IMR-90 (cell line): ENCODE data around the gene HSPA12A. TPM values are rescaled to one million over a fixed set of nuclear protein-coding genes. Genes with fewer than 3 reads are reported as not detected.

Experiments used
- ATAC-seq: fragments of 200-7000 bp; cut with Tn5 transposase; 2 replicates; pipeline ENCODE4 v1.9.1; 2020; ENCODE audit warnings: low read depth, mild to moderate bottlenecking, moderate library complexity
- BruUV-seq: library from RNA; stranded (reverse); fragments of 400-500 nt; replicated peaks from 2 replicates; lab custom pipeline; 2021; lab: Mats Ljungman, UMichigan
- CTCF ChIA-PET: fragments of 300-600 bp; formaldehyde crosslinking; extraction: SDS; loops from one replicate; lab custom pipeline; 2021; ENCODE audit warnings: antibody characterized with exemption; lab: Yijun Ruan, JAX
- POLR2A ChIA-PET: fragments of 300-600 bp; sonication (Branson Sonifier 250); formaldehyde crosslinking; loops from one replicate; lab custom pipeline; 2022; ENCODE audit warnings: antibody characterized with exemption; ENCODE audit not compliant: unreplicated experiment; lab: Charles Lee
- DNase-seq: peaks from one replicate; pipeline ENCODE4 v3.0.0; 2013
- H2AFZ ChIP-seq: replicated peaks from 2 replicates; pipeline ENCODE3; 2013; ENCODE audit warnings: low read length, mild to moderate bottlenecking; ENCODE audit not compliant: poor library complexity
- H2AK5ac ChIP-seq: 2 replicates; pipeline ENCODE4 v1.6.1; 2013; ENCODE audit warnings: low read depth, low read length, inconsistent platforms
- H2AK9ac ChIP-seq: replicated peaks from 2 replicates; pipeline ENCODE3; 2013; ENCODE audit warnings: mild to moderate bottlenecking, low read depth, low read length, moderate library complexity; ENCODE audit not compliant: poor library complexity
- H2BK120ac ChIP-seq: 2 replicates; pipeline ENCODE4 v1.6.1; 2013; ENCODE audit warnings: low read depth, low read length, inconsistent platforms
- H2BK15ac ChIP-seq: 3 replicates; pipeline ENCODE4 v1.6.1; 2013; ENCODE audit warnings: low read depth, low read length, inconsistent platforms
- H2BK20ac ChIP-seq: 2 replicates; pipeline ENCODE4 v1.6.1; 2013; ENCODE audit warnings: low read depth, mild to moderate bottlenecking, inconsistent platforms, low read length, moderate library complexity
- H2BK5ac ChIP-seq: 2 replicates; pipeline ENCODE4 v1.6.1; 2013; ENCODE audit warnings: mild to moderate bottlenecking, low read depth, low read length, inconsistent platforms; ENCODE audit not compliant: poor library complexity, severe bottlenecking
- H3K14ac ChIP-seq: replicated peaks from 2 replicates; pipeline ENCODE4 v1.6.1; 2013; ENCODE audit warnings: low read depth, low read length, inconsistent platforms
- H3K18ac ChIP-seq: 2 replicates; pipeline ENCODE4 v1.6.1; 2013; ENCODE audit warnings: low read depth, low read length, control low read depth
- H3K23ac ChIP-seq: 2 replicates; pipeline ENCODE4 v1.6.1; 2013; ENCODE audit warnings: low read depth, low read length, inconsistent platforms
- H3K27ac ChIP-seq: 2 replicates; pipeline ENCODE4 v1.5.1; 2013; ENCODE audit warnings: mild to moderate bottlenecking, control low read depth, low read length; ENCODE audit not compliant: insufficient read depth
- H3K27me3 ChIP-seq: 2 replicates; pipeline ENCODE4 v1.6.1; 2013; ENCODE audit warnings: low read length; ENCODE audit not compliant: control insufficient read depth, insufficient read depth
- H3K36me3 ChIP-seq: 2 replicates; pipeline ENCODE4 v1.6.1; 2013; ENCODE audit warnings: low read length, mixed read lengths; ENCODE audit not compliant: control insufficient read depth, insufficient read depth
- H3K4ac ChIP-seq: 2 replicates; pipeline ENCODE4 v1.6.1; 2013; ENCODE audit warnings: low read depth, low read length, inconsistent platforms
- H3K4me1 ChIP-seq: 2 replicates; pipeline ENCODE4 v1.6.1; 2013; ENCODE audit warnings: low read length, mixed read lengths; ENCODE audit not compliant: control insufficient read depth, insufficient read depth
- H3K4me2 ChIP-seq: 2 replicates; pipeline ENCODE4 v1.6.1; 2013; ENCODE audit warnings: low read depth, mild to moderate bottlenecking, control low read depth, low read length, moderate library complexity
- H3K4me3 ChIP-seq: 2 replicates; pipeline ENCODE4 v1.5.1; 2013; ENCODE audit warnings: low read depth, mild to moderate bottlenecking, control low read depth, low read length, moderate library complexity; ENCODE audit not compliant: insufficient read depth
- H3K56ac ChIP-seq: 2 replicates; pipeline ENCODE4 v1.6.1; 2013; ENCODE audit warnings: low read length, inconsistent platforms; ENCODE audit not compliant: insufficient read depth; ENCODE audit errors: extremely low read depth
- H3K79me1 ChIP-seq, 2 experiments: 2 replicates each; pipeline ENCODE4 v1.6.1; 2013; ENCODE audit warnings: low read length in 2 of 2, inconsistent platforms in 1 of 2, low read depth in 1 of 2
- H3K9ac ChIP-seq: 2 replicates; pipeline ENCODE4 v1.6.1; 2013; ENCODE audit warnings: low read depth, low read length, control low read depth
- H3K9me1 ChIP-seq: 2 replicates; pipeline ENCODE4 v1.6.1; 2013; ENCODE audit warnings: low read length, inconsistent platforms; ENCODE audit not compliant: insufficient read depth
- H3K9me3 ChIP-seq: 2 replicates; pipeline ENCODE4 v1.6.1; 2013; ENCODE audit warnings: low read length; ENCODE audit not compliant: control insufficient read depth, insufficient read depth
- H4K20me1 ChIP-seq: 2 replicates; pipeline ENCODE4 v1.6.1; 2013; ENCODE audit warnings: low read length, inconsistent platforms; ENCODE audit not compliant: insufficient read depth
- H4K5ac ChIP-seq: 2 replicates; pipeline ENCODE4 v1.6.1; 2013; ENCODE audit warnings: mild to moderate bottlenecking, low read depth, low read length, control low read depth
- H4K8ac ChIP-seq, 2 experiments: 2 replicates each; pipeline ENCODE4 v1.6.1; 2013; ENCODE audit warnings: low read depth in 2 of 2, low read length in 2 of 2, control low read depth in 1 of 2, inconsistent platforms in 1 of 2
- H4K91ac ChIP-seq: 2 replicates; pipeline ENCODE4 v1.6.1; 2013; ENCODE audit warnings: low read depth, low read length, inconsistent platforms; ENCODE audit not compliant: insufficient read depth
- CEBPB ChIP-seq: IDR thresholded peaks from 2 replicates; pipeline ENCODE4 v1.6.1; 2012; ENCODE audit warnings: low read depth, low read length, improper control_type of control experiment
- FOS ChIP-seq: fragments of 150-350 bp; IDR thresholded peaks from 2 replicates; pipeline ENCODE4 v1.6.1; 2016; ENCODE audit warnings: low read depth, low read length
- POLR2A ChIP-seq: IDR thresholded peaks from 2 replicates; pipeline ENCODE4 v1.6.1; 2012; ENCODE audit warnings: mild to moderate bottlenecking, low read depth, low read length
- RAD21 ChIP-seq: IDR thresholded peaks from 2 replicates; pipeline ENCODE4 v1.6.1; 2012; ENCODE audit warnings: low read length, improper control_type of control experiment
- RCOR1 ChIP-seq: IDR thresholded peaks from 2 replicates; pipeline ENCODE4 v1.6.1; 2012; ENCODE audit warnings: mild to moderate bottlenecking, low read length, improper control_type of control experiment; ENCODE audit not compliant: insufficient replicate concordance
- RFX5 ChIP-seq: IDR thresholded peaks from 2 replicates; pipeline ENCODE4 v1.8.0; 2012; ENCODE audit warnings: low read depth, mild to moderate bottlenecking, low read length, moderate library complexity
- WGBS, 2 experiments: methylation state at CpG; one replicate each; pipeline versions ENCODE4 v1.1.5 to v1.1.7; 2013; ENCODE audit warnings: missing lambda C conversion rate in 2 of 2; ENCODE audit not compliant: insufficient read length in 1 of 2; ENCODE audit errors: extremely low coverage in 2 of 2; 5-methylcytosine and 5-hydroxymethylcytosine counted together
- dilution Hi-C: fragments of 300-500 bp; cut with HindIII; formaldehyde crosslinking; loops from one replicate; pipeline ENCODE4 v1.14.3; 2018; ENCODE audit warnings: low sequenced_read_pairs; ENCODE audit not compliant: unreplicated experiment
- in situ Hi-C: fragments of 300-500 bp; cut with MboI; formaldehyde crosslinking; loops from 3 replicates; pipeline ENCODE4 v1.14.3; 2019; ENCODE audit warnings: low sequenced_read_pairs, inconsistent platforms, mixed read lengths
- intact Hi-C: fragments of 100-400 bp; cut with micrococcal nuclease; formaldehyde crosslinking; loops from 2 replicates; pipeline ENCODE4 v1.10.0; 2022
- polyA plus RNA-seq, 3 experiments: library from polyadenylated mRNA; depleted of rRNA; stranded (reverse); fragments of >200 nt; gene quantifications; 2 replicates each; pipeline ENCODE4 v1.2.3, GENCODE V29; 2012; ENCODE audit warnings: low replicate concordance in 1 of 3
- total RNA-seq: library from RNA; depleted of rRNA; stranded (reverse); fragments of >200 nt; gene quantifications from 2 replicates; pipeline ENCODE4 v1.2.3, GENCODE V29; 2012
- TF ChIP-seq, protein P1 (sequence below): fragments of 150-350 bp; IDR thresholded peaks from 2 replicates; pipeline ENCODE4 v1.6.1; 2016; ENCODE audit warnings: low read depth, mild to moderate bottlenecking, low read length, moderate library complexity, borderline replicate concordance

The HSPA12A gene
- total and polyA plus RNA-seq, 2 of the 4 experiments (the other 2 are of a cell fraction), result 16.1 to 16.7 TPM

DNA sequence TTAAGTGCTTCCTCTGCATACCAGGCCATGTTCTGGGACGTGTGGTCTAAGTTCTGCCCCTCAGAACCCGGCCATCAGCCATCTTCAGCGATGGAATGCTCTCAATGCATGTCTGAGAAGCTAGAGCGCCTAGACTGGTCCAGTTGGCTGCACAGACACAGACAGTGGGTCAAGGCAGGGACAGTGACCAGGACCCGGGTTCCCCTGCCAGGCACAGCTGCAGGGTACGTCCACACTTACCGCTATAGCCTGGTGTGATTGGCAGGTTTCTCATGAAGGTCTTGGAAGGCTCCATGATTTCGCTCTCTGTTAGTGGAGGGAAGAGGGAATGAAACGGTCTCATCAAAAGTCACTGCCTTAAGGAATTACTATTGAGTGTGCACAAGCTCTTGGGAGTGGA lies 74.3 kb downstream of the HSPA12A start:
- no peak for ATAC-seq
- Histone ChIP-seq H3K9me3 (peaks cover 2% of the 10 kb centered on the region; the same call in 1 of the 2 replicates), H3K4me1 (peaks cover 8% of the 10 kb centered on the region), H2BK15ac (no peak overlapping the region), H4K8ac (no peak overlapping the region), H3K36me3 (no peaks in the 10 kb centered on the region), H3K9me1 (peaks cover 7% of the 10 kb centered on the region), H2BK5ac (no peak overlapping the region), H3K27me3 (no peaks in the 10 kb centered on the region), H3K27ac (no peak overlapping the region), H3K9ac (no peak overlapping the region), H4K5ac (no peak overlapping the region), H2AK9ac (no peak overlapping the region), H3K23ac (no peak overlapping the region), H3K56ac (no peak overlapping the region), H2BK20ac (no peak overlapping the region), H2AK5ac (no peak overlapping the region), H3K14ac (no peak overlapping the region), H3K18ac (no peak overlapping the region), H4K20me1 (no peaks in the 10 kb centered on the region), H3K4me2 (no peak overlapping the region), H2AFZ (no peak overlapping the region), H2BK120ac (no peak overlapping the region), H3K79me1 (no peaks in the 10 kb centered on the region), H3K4ac (no peak overlapping the region), H3K4me3 (no peak overlapping the region), H4K91ac (no peak overlapping the region)
- POLR2A ChIA-PET, result no interaction called here
- CTCF ChIA-PET, result no interaction called here
- in situ Hi-C loops, result no loop called here
- TF ChIP-seq CEBPB (no peak), FOS (no peak), RCOR1 (no peak), POLR2A (no peak), RAD21 (no peak), RFX5 (no peak)
- TF ChIP-seq, protein P1, sequence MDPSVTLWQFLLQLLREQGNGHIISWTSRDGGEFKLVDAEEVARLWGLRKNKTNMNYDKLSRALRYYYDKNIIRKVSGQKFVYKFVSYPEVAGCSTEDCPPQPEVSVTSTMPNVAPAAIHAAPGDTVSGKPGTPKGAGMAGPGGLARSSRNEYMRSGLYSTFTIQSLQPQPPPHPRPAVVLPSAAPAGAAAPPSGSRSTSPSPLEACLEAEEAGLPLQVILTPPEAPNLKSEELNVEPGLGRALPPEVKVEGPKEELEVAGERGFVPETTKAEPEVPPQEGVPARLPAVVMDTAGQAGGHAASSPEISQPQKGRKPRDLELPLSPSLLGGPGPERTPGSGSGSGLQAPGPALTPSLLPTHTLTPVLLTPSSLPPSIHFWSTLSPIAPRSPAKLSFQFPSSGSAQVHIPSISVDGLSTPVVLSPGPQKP, result no peak
- intact Hi-C loops, result no loop called here
- 92% methylated on average over 6 of the region's 9 CpGs; no CpG with 5 or more reads in 1 of the 2 experiments for WGBS, 2 experiments
- dilution Hi-C loops, result no loop called here
- no peak for DNase-seq
- BruUV-seq, result no TSS peak
